Fibroblast of lung (primary cell): ENCODE data around the gene CTNNBIP1. TPM values are rescaled to one million over a fixed set of nuclear protein-coding genes. Genes with fewer than 3 reads are reported as not detected.

ENCODE experiments used
- DNase-seq, 2 donors: peaks; one replicate each; pipeline versions ENCODE4 v3.0.0 to v3.0.0-alpha.2; 2010; ENCODE audit warnings: low read depth in 2 of 2
- H2AFZ ChIP-seq: 2 replicates; pipeline ENCODE4 v1.5.1; 2012; ENCODE audit warnings: low read length, control low read depth, inconsistent platforms
- H3K27ac ChIP-seq: 2 replicates; pipeline ENCODE4 v1.5.1; 2011; ENCODE audit warnings: low read length, control low read depth; ENCODE audit not compliant: insufficient read depth
- H3K27me3 ChIP-seq: 2 replicates; pipeline ENCODE4 v1.5.1; 2011; ENCODE audit warnings: mild to moderate bottlenecking, low read length; ENCODE audit not compliant: control insufficient read depth, insufficient read depth
- H3K36me3 ChIP-seq: 2 replicates; pipeline ENCODE4 v1.5.1; 2011; ENCODE audit warnings: low read length; ENCODE audit not compliant: control insufficient read depth, insufficient read depth
- H3K4me1 ChIP-seq: 2 replicates; pipeline ENCODE4 v1.5.1; 2011; ENCODE audit warnings: low read length; ENCODE audit not compliant: control insufficient read depth, insufficient read depth; ENCODE audit errors: extremely low read depth
- H3K4me2 ChIP-seq: 2 replicates; pipeline ENCODE4 v1.5.1; 2011; ENCODE audit warnings: low read length, control low read depth; ENCODE audit not compliant: insufficient read depth; ENCODE audit errors: extremely low read depth
- H3K4me3 ChIP-seq, 4 experiments: fragments of 200-600 bp in 1 of 4; sonication (generic) in 1 of 4; replicated peaks in 1 of 4; 2 replicates each; pipeline ENCODE4 v1.5.1; 2011 to 2016; ENCODE audit warnings: low read length in 4 of 4, low read depth in 3 of 4, mild to moderate bottlenecking in 3 of 4, control low read depth in 2 of 4, inconsistent platforms in 1 of 4, mixed read lengths in 1 of 4; ENCODE audit not compliant: insufficient read depth in 1 of 4; ENCODE audit errors: control extremely low read depth in 1 of 4
- H3K79me2 ChIP-seq: 2 replicates; pipeline ENCODE4 v1.5.1; 2012; ENCODE audit warnings: mild to moderate bottlenecking, low read length, inconsistent platforms; ENCODE audit not compliant: control insufficient read depth, insufficient read depth
- H3K9ac ChIP-seq: 2 replicates; pipeline ENCODE4 v1.5.1; 2011; ENCODE audit warnings: mild to moderate bottlenecking, low read length, control low read depth; ENCODE audit not compliant: insufficient read depth
- H3K9me3 ChIP-seq: 2 replicates; pipeline ENCODE4 v1.5.1; 2012; ENCODE audit warnings: low read depth, low read length; ENCODE audit not compliant: control insufficient read depth, insufficient read depth
- H4K20me1 ChIP-seq: 2 replicates; pipeline ENCODE4 v1.5.1; 2011; ENCODE audit warnings: low read length; ENCODE audit not compliant: control insufficient read depth, insufficient read depth; ENCODE audit errors: extremely low read depth
- CTCF ChIP-seq, 2 donors: IDR thresholded peaks in 1 of 2; conservative IDR thresholded peaks in 1 of 2; 1 replicate in 1 of 2; 2 replicates in 1 of 2; pipeline ENCODE4 v1.5.1; 2011 to 2012; ENCODE audit warnings: low read length in 2 of 2, control low read depth in 1 of 2, inconsistent platforms in 1 of 2, low read depth in 1 of 2, mild to moderate bottlenecking in 1 of 2
- EZH2 ChIP-seq: IDR thresholded peaks from 2 replicates; pipeline ENCODE4 v1.5.1; 2012; ENCODE audit warnings: low read length, control low read depth, mild to moderate bottlenecking; ENCODE audit errors: missing control alignments
- polyA plus RNA-seq, 2 donors: library from polyadenylated mRNA; depleted of rRNA in 1 of 2; stranded (reverse) in 1 of 2; unstranded in 1 of 2; fragments of >200 nt; gene quantifications; 2 replicates each; pipeline ENCODE4 v1.2.1, GENCODE V29; 2011 to 2012; ENCODE audit warnings: missing spikeins in 1 of 2
- total RNA-seq: library from RNA; depleted of rRNA; stranded (reverse); fragments of >200 nt; gene quantifications from 2 replicates; pipeline ENCODE4 v1.2.1, GENCODE V29; 2014

CTNNBIP1 gene
- total and polyA plus RNA-seq, 2 donors (not counting 1 experiment from before 2014, with no cell fraction given): 16.5 to 19.0 TPM

GRCh38 chr1:9874412-9874811 lies 35.7 kb downstream of the CTNNBIP1 start:
- Histone ChIP-seq H3K27ac (no peak overlapping the region), H3K9ac (no peak overlapping the region), H3K4me3 (no peak overlapping the region), H4K20me1 (no peaks in the 10 kb centered on the region), H3K27me3 (no peaks in the 10 kb centered on the region), H3K4me1 (peaks cover 2% of the 10 kb centered on the region), H3K79me2 (no peaks in the 10 kb centered on the region), H3K36me3 (no peaks in the 10 kb centered on the region), H3K4me2 (no peak overlapping the region), H3K9me3 (no peaks in the 10 kb centered on the region), H2AFZ (no peak overlapping the region)
- TF ChIP-seq CTCF (conservative IDR thresholded peaks at IDR 0.05 in 1 of 2, IDR thresholded peaks at IDR 0.05 in 1 of 2; ENCODE audit: low read depth in 1 of 2, low read length in 2 of 2): no peak
- no peak for TF ChIP-seq EZH2
- DNase-seq: no peak

DNA sequence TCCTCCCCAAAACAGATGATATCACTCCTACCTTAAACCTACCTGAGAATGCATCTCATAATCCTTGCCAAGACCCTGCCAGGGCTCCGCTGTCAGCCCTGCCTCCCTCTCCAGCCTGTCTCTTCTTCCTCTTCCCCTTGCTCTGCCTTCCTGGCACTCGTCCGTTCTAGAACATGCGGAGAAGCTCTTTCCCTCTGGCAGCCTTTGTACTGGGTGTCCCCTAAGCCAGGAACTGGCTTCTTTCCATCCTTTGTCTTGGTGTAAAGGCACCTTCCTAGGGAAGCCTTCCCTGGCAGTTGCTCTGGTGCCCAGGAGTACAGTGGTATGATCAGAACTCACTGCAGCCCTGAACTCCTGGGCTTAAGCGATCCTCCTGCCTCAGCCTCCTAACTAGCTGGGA lies 36.1 kb downstream of the CTNNBIP1 start:
- H3K79me2 ChIP-seq: no peaks in the 10 kb centered on the region
- no peak for TF ChIP-seq EZH2
- no peak for TF ChIP-seq CTCF (conservative IDR thresholded peaks at IDR 0.05 in 1 of 2, IDR thresholded peaks at IDR 0.05 in 1 of 2; ENCODE audit: low read depth in 1 of 2, low read length in 2 of 2)
- no peak overlapping the region for H3K27ac ChIP-seq
- H3K4me2 ChIP-seq: no peak overlapping the region
- H3K4me1 ChIP-seq: peaks cover 2% of the 10 kb centered on the region
- no peak for DNase-seq
- no peaks in the 10 kb centered on the region for H3K36me3 ChIP-seq
- H3K9ac ChIP-seq: no peak overlapping the region
- no peaks in the 10 kb centered on the region for H3K9me3 ChIP-seq
- H3K4me3 ChIP-seq: no peak overlapping the region
- H2AFZ ChIP-seq: no peak overlapping the region
- no peaks in the 10 kb centered on the region for H4K20me1 ChIP-seq
- H3K27me3 ChIP-seq: no peaks in the 10 kb centered on the region

GRCh38 chr1:9873385-9873784 lies 36.7 kb downstream of the CTNNBIP1 start:
- Histone ChIP-seq H3K4me3 (no peak overlapping the region), H3K27me3 (no peaks in the 10 kb centered on the region), H3K36me3 (no peaks in the 10 kb centered on the region), H3K9me3 (no peaks in the 10 kb centered on the region), H3K4me1 (peaks cover 2% of the 10 kb centered on the region), H3K9ac (no peak overlapping the region), H3K79me2 (no peaks in the 10 kb centered on the region), H3K4me2 (no peak overlapping the region), H3K27ac (no peak overlapping the region), H4K20me1 (no peaks in the 10 kb centered on the region), H2AFZ (no peak overlapping the region)
- TF ChIP-seq EZH2 (no peak), CTCF (conservative IDR thresholded peaks at IDR 0.05 in 1 of 2, IDR thresholded peaks at IDR 0.05 in 1 of 2; ENCODE audit: low read depth in 1 of 2, low read length in 2 of 2) (no peak)
- DNase-seq: no peak
